H1 (cell line): ENCODE measurements around the gene ELAVL1. TPM values are rescaled to one million over a fixed set of nuclear protein-coding genes. Genes with fewer than 3 reads are reported as not detected.

Source experiments
- FOSL1 ChIP-seq: IDR thresholded peaks from 2 replicates; pipeline ENCODE4 v1.6.1; 2011; ENCODE audit warnings: mild to moderate bottlenecking, low read depth, low read length, moderate library complexity; ENCODE audit not compliant: insufficient read depth
- JUN ChIP-seq: IDR thresholded peaks from 2 replicates; pipeline ENCODE4 v1.6.1; 2011; ENCODE audit warnings: low read depth, mild to moderate bottlenecking, improper control_type of control experiment, low read length
- RXRA ChIP-seq: IDR thresholded peaks from 2 replicates; pipeline ENCODE4 v1.6.1; 2011; ENCODE audit warnings: low read depth, mild to moderate bottlenecking, low read length, moderate library complexity; ENCODE audit not compliant: insufficient read depth
- SIN3A ChIP-seq, 2 experiments: IDR thresholded peaks in 1 of 2; conservative IDR thresholded peaks in 1 of 2; 2 replicates each; pipeline ENCODE4 v1.6.1; 2011 to 2012; ENCODE audit warnings: low read length in 2 of 2, improper control_type of control experiment in 1 of 2, low read depth in 1 of 2, mild to moderate bottlenecking in 1 of 2
- SIRT6 ChIP-seq: IDR thresholded peaks from one replicate; pipeline ENCODE4 v1.7.1; 2012; ENCODE audit warnings: low read length, inconsistent platforms
- TEAD4 ChIP-seq: IDR thresholded peaks from 2 replicates; pipeline ENCODE4 v1.6.1; 2012; ENCODE audit warnings: low read depth, low read length, inconsistent platforms, mixed read lengths
- USF2 ChIP-seq: IDR thresholded peaks from 2 replicates; pipeline ENCODE4 v1.6.1; 2011; ENCODE audit warnings: low read length, improper control_type of control experiment
- ZNF274 ChIP-seq: IDR thresholded peaks from 2 replicates; pipeline ENCODE4 v1.7.0; 2012; ENCODE audit warnings: low read length, borderline replicate concordance; ENCODE audit errors: extremely low read depth
- polyA plus RNA-seq, 7 experiments: library from polyadenylated mRNA; depleted of rRNA in 3 of 7; stranded (reverse) in 5 of 7; unstranded in 2 of 7; fragments of >200 nt in 5 of 7; fragments of 200-250 nt in 2 of 7; gene quantifications; 1 replicate in 5 of 7; 2 replicates in 1 of 7; 4 replicates in 1 of 7; pipeline versions ENCODE4 v1.2.1 to v1.2.3, GENCODE V29; 2011 to 2013; ENCODE audit warnings: missing spikeins in 2 of 7, mixed read lengths in 2 of 7
- total RNA-seq: library from RNA; stranded (reverse); fragmentation: NEBNext Ultra II Directional; extraction: Animal tissue kit (Norgen Biotek cat#: 25700); gene quantifications from 2 replicates; pipeline ENCODE4 v1.2.1, GENCODE V29; 2021

The ELAVL1 gene
- total and polyA plus RNA-seq, 2 of the 8 experiments (the other 6 are each of a cell fraction or from before 2014, with no cell fraction given): 56.7 to 163 TPM

- TF ChIP-seq TEAD4 (no peak), SIRT6 (no peak), USF2 (no peak), FOSL1 (no peak), JUN (no peak), SIN3A (conservative IDR thresholded peaks at IDR 0.05 in 1 of 2, IDR thresholded peaks at IDR 0.05 in 1 of 2; ENCODE audit: low read depth in 1 of 2, low read length in 2 of 2) (no peak), ZNF274 (no peak), RXRA (no peak)
These were observed 93.2 kb downstream of the ELAVL1 start (continued) for GRCh38 chr19:7912144-7912696.
